ENCODE measurements around the gene MBD3L4. TPM values are rescaled to one million over a fixed set of nuclear protein-coding genes. Genes with fewer than 3 reads are reported as not detected.

Gene MBD3L4
- total and polyA plus RNA-seq, 10 of the 15 experiments (the other 5 are each of a cell fraction or from before 2014, with no cell fraction given): not detected

- TF ChIP-seq NFYB (IDR thresholded peaks at IDR 0.05; ENCODE audit: insufficient read depth, low read depth, low read length): peak; percentile 45; the same call in 1 of the 2 replicates
- peak; percentile 71 for TF ChIP-seq USF2 (IDR thresholded peaks at IDR 0.05; ENCODE audit: borderline replicate concordance, low read depth, low read length)
- TF ChIP-seq PBX3 (IDR thresholded peaks at IDR 0.05; ENCODE audit: insufficient replicate concordance, low read depth, low read length): no peak
- no peak for TF ChIP-seq CBFB (IDR thresholded peaks at IDR 0.05; ENCODE audit: low read depth)
- TF ChIP-seq RAD21 (IDR thresholded peaks at IDR 0.05; ENCODE audit: insufficient read depth, low read depth, low read length): no peak
- TF ChIP-seq USF1 (IDR thresholded peaks at IDR 0.05; ENCODE audit: borderline replicate concordance, extremely low read length, insufficient read depth, low read depth, low read length): peak; percentile 68
- TF ChIP-seq ATF3 (IDR thresholded peaks at IDR 0.05; ENCODE audit: borderline replicate concordance, extremely low read depth, low read depth, low read length): no peak
- TF ChIP-seq PAX5 (IDR thresholded peaks at IDR 0.05; ENCODE audit: borderline replicate concordance, low read depth, low read length): no peak
- no peak for TF ChIP-seq BRCA1 (IDR thresholded peaks at IDR 0.05; ENCODE audit: low read depth, low read length)
- TF ChIP-seq EGR1 (IDR thresholded peaks at IDR 0.05; ENCODE audit: borderline replicate concordance in 1 of 2, low read depth in 2 of 2, low read length in 2 of 2): no peak
- no peak for TF ChIP-seq TBL1XR1 (IDR thresholded peaks at IDR 0.05; ENCODE audit: low read depth, low read length)
- peak; percentile 63; the same call in 1 of the 2 replicates for TF ChIP-seq NR2F1 (conservative IDR thresholded peaks at IDR 0.05)
- no peak for TF ChIP-seq STAT1 (conservative IDR thresholded peaks at IDR 0.05)
- TF ChIP-seq ZNF24 (IDR thresholded peaks at IDR 0.05): no peak
- TF ChIP-seq PKNOX1 (IDR thresholded peaks at IDR 0.05): no peak
- TF ChIP-seq BCL11A (IDR thresholded peaks at IDR 0.05; ENCODE audit: low read depth, low read length): no peak
- TF ChIP-seq CREB1 (IDR thresholded peaks at IDR 0.05; ENCODE audit: low read depth): no peak
Observed at GRCh38 chr19:7006135-7006704, 33.8 kb downstream of the MBD3L4 start (continued).

Measured in GM12878 (cell line).